Smooth muscle cell (in vitro differentiated cells): ENCODE measurements around the gene MIPEP. TPM values are rescaled to one million over a fixed set of nuclear protein-coding genes. Genes with fewer than 3 reads are reported as not detected.

Experiments
- DNase-seq: peaks from one replicate; lab custom pipeline; 2025; ENCODE audit not compliant: unreplicated experiment; lab: John Stamatoyannopoulos, UW
- H2AFZ ChIP-seq: fragments of 200-600 bp; sonication (generic); 2 replicates; pipeline ENCODE4 v1.6.0; 2016; ENCODE audit warnings: antibody characterized with exemption, low read depth, mild to moderate bottlenecking
- H3F3A ChIP-seq: fragments of 200-600 bp; sonication (generic); 2 replicates; pipeline ENCODE4 v1.6.0; 2017; ENCODE audit warnings: antibody characterized with exemption, low read depth
- H3K27ac ChIP-seq: fragments of 200-600 bp; sonication (generic); 2 replicates; pipeline ENCODE4 v1.5.1; 2016; ENCODE audit warnings: low read depth, mild to moderate bottlenecking
- H3K27me3 ChIP-seq: fragments of 200-600 bp; sonication (generic); 2 replicates; pipeline ENCODE4 v1.6.1; 2016; ENCODE audit warnings: low read depth, mild to moderate bottlenecking
- H3K36me3 ChIP-seq: fragments of 200-600 bp; sonication (generic); 2 replicates; pipeline ENCODE4 v1.5.1; 2016; ENCODE audit warnings: low read depth
- H3K4me1 ChIP-seq: fragments of 200-600 bp; sonication (generic); 2 replicates; pipeline ENCODE4 v1.5.1; 2016; ENCODE audit warnings: low read depth
- H3K4me2 ChIP-seq: fragments of 200-600 bp; sonication (generic); 2 replicates; pipeline ENCODE4 v1.6.0; 2016; ENCODE audit warnings: mild to moderate bottlenecking
- H3K4me3 ChIP-seq: fragments of 200-600 bp; sonication (generic); 2 replicates; pipeline ENCODE4 v1.5.1; 2016; ENCODE audit warnings: mild to moderate bottlenecking
- H3K79me2 ChIP-seq: fragments of 200-600 bp; sonication (generic); 2 replicates; pipeline ENCODE4 v1.6.0; 2016; ENCODE audit warnings: low read depth, mild to moderate bottlenecking
- H3K9ac ChIP-seq: fragments of 200-600 bp; sonication (generic); 2 replicates; pipeline ENCODE4 v1.6.0; 2016; ENCODE audit warnings: low read depth
- H3K9me3 ChIP-seq: fragments of 200-600 bp; sonication (generic); replicated peaks from 2 replicates; pipeline ENCODE4 v1.5.1; 2016; ENCODE audit warnings: low read depth
- H4K20me1 ChIP-seq: fragments of 200-600 bp; sonication (generic); 2 replicates; pipeline ENCODE4 v1.6.0; 2016; ENCODE audit warnings: low read depth
- WGBS: methylation state at CpG from one replicate; pipeline ENCODE4 v1.1.7; 2016; ENCODE audit warnings: low lambda C conversion rate; 5-methylcytosine and 5-hydroxymethylcytosine counted together
- polyA plus RNA-seq: library from polyadenylated mRNA; unstranded; fragments of >200 nt; fragmentation: Nextera tagmentation; extraction: Ambion mirVana; gene quantifications from 2 replicates; pipeline ENCODE4 v1.2.1, GENCODE V29; 2016
- total RNA-seq: library from RNA; depleted of rRNA; stranded (reverse); fragments of >200 nt; gene quantifications from 2 replicates; pipeline ENCODE4 v1.2.3, GENCODE V29; 2014
- TF ChIP-seq, protein P1 (sequence below): fragments of 200-600 bp; sonication (generic); IDR thresholded peaks from 2 replicates; pipeline ENCODE4 v1.5.1; 2017; ENCODE audit warnings: borderline replicate concordance, mild to moderate bottlenecking, antibody characterized with exemption; ENCODE audit not compliant: insufficient read depth, poor library complexity, severe bottlenecking

Gene MIPEP
- total and polyA plus RNA-seq, 2 experiments from 2014 or later, result 15.7 to 18.9 TPM

DNA sequence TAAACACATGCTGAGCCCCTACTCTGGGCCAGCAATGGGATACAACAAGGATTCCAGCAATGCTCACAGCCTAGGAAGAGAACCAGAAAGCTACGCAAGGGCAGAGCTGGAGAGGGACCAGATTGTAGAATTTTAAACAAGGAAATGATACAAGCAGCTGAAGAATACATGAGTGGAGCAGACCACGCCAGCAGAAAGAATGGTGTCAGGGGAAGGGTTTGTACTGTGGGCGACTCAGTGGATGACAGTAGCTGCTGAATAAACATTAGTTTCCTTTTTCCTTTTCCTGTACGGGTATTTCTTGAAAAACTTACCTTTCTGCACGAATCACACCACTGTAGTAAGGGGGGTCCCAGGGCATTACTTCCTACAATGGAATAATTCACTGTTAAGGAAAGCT, 30.7 kb downstream of the MIPEP start:
- Histone ChIP-seq H3K9me3 (no peaks in the 10 kb centered on the region), H3K27ac (no peak overlapping the region), H3K36me3 (no peaks in the 10 kb centered on the region), H3K79me2 (no peaks in the 10 kb centered on the region), H3K4me2 (no peak overlapping the region), H3K4me1 (no peaks in the 10 kb centered on the region), H4K20me1 (no peaks in the 10 kb centered on the region), H3K9ac (no peak overlapping the region), H2AFZ (no peak overlapping the region), H3K27me3 (no peaks in the 10 kb centered on the region), H3K4me3 (no peak overlapping the region), H3F3A (no peaks in the 10 kb centered on the region)
- DNase-seq, result no peak
- TF ChIP-seq, protein P1, sequence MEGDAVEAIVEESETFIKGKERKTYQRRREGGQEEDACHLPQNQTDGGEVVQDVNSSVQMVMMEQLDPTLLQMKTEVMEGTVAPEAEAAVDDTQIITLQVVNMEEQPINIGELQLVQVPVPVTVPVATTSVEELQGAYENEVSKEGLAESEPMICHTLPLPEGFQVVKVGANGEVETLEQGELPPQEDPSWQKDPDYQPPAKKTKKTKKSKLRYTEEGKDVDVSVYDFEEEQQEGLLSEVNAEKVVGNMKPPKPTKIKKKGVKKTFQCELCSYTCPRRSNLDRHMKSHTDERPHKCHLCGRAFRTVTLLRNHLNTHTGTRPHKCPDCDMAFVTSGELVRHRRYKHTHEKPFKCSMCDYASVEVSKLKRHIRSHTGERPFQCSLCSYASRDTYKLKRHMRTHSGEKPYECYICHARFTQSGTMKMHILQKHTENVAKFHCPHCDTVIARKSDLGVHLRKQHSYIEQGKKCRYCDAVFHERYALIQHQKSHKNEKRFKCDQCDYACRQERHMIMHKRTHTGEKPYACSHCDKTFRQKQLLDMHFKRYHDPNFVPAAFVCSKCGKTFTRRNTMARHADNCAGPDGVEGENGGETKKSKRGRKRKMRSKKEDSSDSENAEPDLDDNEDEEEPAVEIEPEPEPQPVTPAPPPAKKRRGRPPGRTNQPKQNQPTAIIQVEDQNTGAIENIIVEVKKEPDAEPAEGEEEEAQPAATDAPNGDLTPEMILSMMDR, result no peak
- WGBS, result 92% methylated on average over 5 of the region's 5 CpGs

DNA sequence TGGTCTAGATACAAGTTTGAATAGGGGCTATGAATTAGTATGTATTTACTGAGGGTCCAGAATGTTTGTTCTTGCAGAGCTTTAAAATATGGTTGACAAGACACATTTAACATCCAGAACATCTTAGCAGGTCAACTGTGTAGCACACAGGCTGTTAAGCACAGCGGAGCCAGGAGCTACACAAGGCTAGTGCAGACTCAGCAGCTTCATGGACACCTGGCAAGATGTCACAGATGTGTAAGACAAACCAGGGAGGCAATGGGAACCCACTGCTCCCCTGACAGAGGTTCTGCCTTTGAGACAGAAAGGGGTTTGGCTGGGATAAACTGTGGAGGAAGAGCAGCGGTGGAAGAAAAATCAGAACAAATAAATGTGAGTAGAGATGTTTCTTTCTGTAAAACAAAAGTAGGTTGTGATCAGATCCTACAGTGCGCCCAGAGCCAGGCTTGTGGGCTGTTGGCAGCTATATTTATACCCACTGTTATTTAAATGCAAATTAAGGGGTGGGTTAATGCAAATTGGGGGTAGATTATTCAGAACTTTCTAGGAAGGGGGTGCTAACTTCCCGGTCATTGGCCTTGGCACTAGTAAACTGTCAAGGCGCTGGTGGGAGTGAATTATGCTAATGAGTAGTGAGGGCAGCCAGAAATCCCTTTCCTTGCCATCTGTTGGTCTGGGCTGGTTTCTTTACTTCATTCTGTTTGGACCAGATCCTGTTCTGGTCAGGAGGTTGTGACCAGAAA, 33.0 kb downstream of the MIPEP start:
- H3K27me3 ChIP-seq, result no peaks in the 10 kb centered on the region
- no peak for DNase-seq
- no peaks in the 10 kb centered on the region for H4K20me1 ChIP-seq
- no peak overlapping the region for H3K4me2 ChIP-seq
- H3K27ac ChIP-seq, result no peak overlapping the region
- TF ChIP-seq, protein P1, result no peak
- H2AFZ ChIP-seq, result no peak overlapping the region
- no peaks in the 10 kb centered on the region for H3F3A ChIP-seq
- no peaks in the 10 kb centered on the region for H3K4me1 ChIP-seq
- H3K4me3 ChIP-seq, result no peak overlapping the region
- H3K79me2 ChIP-seq, result no peaks in the 10 kb centered on the region
- no peaks in the 10 kb centered on the region for H3K36me3 ChIP-seq
- no peak overlapping the region for H3K9ac ChIP-seq
- H3K9me3 ChIP-seq, result no peaks in the 10 kb centered on the region
- 86% methylated on average over 5 of the region's 5 CpGs for whole genome bisulfite sequencing

DNA sequence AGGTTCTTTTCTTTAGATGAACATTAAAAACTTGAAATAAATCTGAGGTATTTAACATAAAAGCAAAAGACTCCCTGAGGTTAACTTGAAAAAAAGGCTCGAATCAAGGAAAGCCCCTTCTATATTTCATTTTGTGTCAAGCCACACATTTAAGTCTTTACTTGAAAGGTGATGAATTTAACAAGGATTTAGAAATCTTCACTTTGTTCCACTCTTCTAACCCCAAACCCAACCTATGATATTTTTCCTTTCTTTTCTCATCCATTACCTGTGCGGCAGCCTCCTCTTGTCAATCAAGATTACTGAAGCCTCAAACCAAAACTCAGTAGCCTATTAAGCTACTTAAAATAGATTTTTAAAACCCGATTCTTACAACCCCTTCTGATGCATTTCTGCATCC, 33.8 kb downstream of the MIPEP start:
- no peaks in the 10 kb centered on the region for H3F3A ChIP-seq
- H3K4me3 ChIP-seq, result no peak overlapping the region
- no peaks in the 10 kb centered on the region for H3K4me1 ChIP-seq
- H3K9me3 ChIP-seq, result no peaks in the 10 kb centered on the region
- no peak overlapping the region for H2AFZ ChIP-seq
- TF ChIP-seq, protein P1, result no peak
- H3K79me2 ChIP-seq, result no peaks in the 10 kb centered on the region
- 95% methylated on average over 3 of the region's 3 CpGs for WGBS
- H3K4me2 ChIP-seq, result no peak overlapping the region
- no peaks in the 10 kb centered on the region for H3K27me3 ChIP-seq
- H4K20me1 ChIP-seq, result no peaks in the 10 kb centered on the region
- no peak for DNase-seq
- no peaks in the 10 kb centered on the region for H3K36me3 ChIP-seq
- no peak overlapping the region for H3K9ac ChIP-seq
- no peak overlapping the region for H3K27ac ChIP-seq

DNA sequence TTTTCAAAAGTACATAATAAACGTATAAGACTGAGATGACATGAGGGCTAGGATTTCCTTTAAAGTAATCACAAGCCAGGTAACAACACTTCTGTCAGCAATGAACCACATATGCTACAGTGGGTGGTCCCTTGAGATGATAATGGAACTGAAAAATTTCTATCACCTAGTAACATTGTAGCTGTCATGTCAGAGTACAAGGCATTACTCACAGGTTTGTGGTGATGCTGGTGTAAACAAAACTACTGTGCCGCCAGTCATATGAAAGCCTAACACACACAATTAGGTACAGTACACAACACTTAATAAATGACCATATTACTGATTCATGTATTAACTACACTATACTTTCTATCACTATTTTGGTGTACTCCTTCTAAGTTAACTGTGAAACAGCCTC, 36.8 kb downstream of the MIPEP start:
- no peak overlapping the region for H3K9ac ChIP-seq
- no peak for DNase-seq
- H4K20me1 ChIP-seq, result no peaks in the 10 kb centered on the region
- no peak overlapping the region for H3K4me2 ChIP-seq
- TF ChIP-seq, protein P1, result no peak
- H3K27ac ChIP-seq, result no peak overlapping the region
- no peaks in the 10 kb centered on the region for H3K9me3 ChIP-seq
- H3K4me1 ChIP-seq, result no peaks in the 10 kb centered on the region
- no peaks in the 10 kb centered on the region for H3K27me3 ChIP-seq
- 48% methylated on average over 2 of the region's 2 CpGs for WGBS
- no peak overlapping the region for H3K4me3 ChIP-seq
- H3K36me3 ChIP-seq, result no peaks in the 10 kb centered on the region
- H3K79me2 ChIP-seq, result no peaks in the 10 kb centered on the region
- no peak overlapping the region for H2AFZ ChIP-seq
- H3F3A ChIP-seq, result no peaks in the 10 kb centered on the region
